HG03045 (cell line): Measurements from ENCODE around the gene ANKRD29.
"Not testable (repeated sequence)": the region's sequence is repeated elsewhere in the genome, so short reads cannot be mapped to it uniquely, and the experiment has no call there.

Experiments
- ATAC-seq: cut with Tn5 transposase; IDR thresholded peaks from one replicate; pipeline ENCODE4 v1.9.1; 2021; ENCODE audit warnings: mild to moderate bottlenecking, moderate library complexity; ENCODE audit not compliant: unreplicated experiment

ANKRD29 gene

GRCh38 chr18:23567671-23568070 is 95.0 kb downstream of the ANKRD29 start:
- ATAC-seq: no peak

GRCh38 chr18:23565916-23566547 is 96.7 kb downstream of the ANKRD29 start:
- ATAC-seq: no peak

GRCh38 chr18:23563377-23564043 is 99.2 kb downstream of the ANKRD29 start:
- no peak for ATAC-seq

- ATAC-seq: no peak
These were observed 102.5 kb downstream of the ANKRD29 start for GRCh38 chr18:23560186-23560585.

- not testable (repeated sequence) for ATAC-seq
These were observed 105.2 kb downstream of the ANKRD29 start for GRCh38 chr18:23557511-23557910.

GRCh38 chr18:23556145-23556780 is 106.4 kb downstream of the ANKRD29 start:
- ATAC-seq: no peak

GRCh38 chr18:23553887-23554286 is 108.8 kb downstream of the ANKRD29 start:
- ATAC-seq: no peak

GRCh38 chr18:23552505-23552904 is 110.2 kb downstream of the ANKRD29 start:
- no peak for ATAC-seq

GRCh38 chr18:23551978-23552377 is 110.7 kb downstream of the ANKRD29 start:
- no peak for ATAC-seq

GRCh38 chr18:23550898-23551297 is 111.8 kb downstream of the ANKRD29 start:
- no peak for ATAC-seq
